GM12891 (cell line): ENCODE results near the gene CAPZA1.

ENCODE experiments used
- PAX5 ChIP-seq: IDR thresholded peaks from 2 replicates; pipeline ENCODE4 v1.6.1; 2011; ENCODE audit warnings: low read length, moderate library complexity, mild to moderate bottlenecking; ENCODE audit not compliant: insufficient read depth, severe bottlenecking
- POLR2A ChIP-seq: IDR thresholded peaks from 2 replicates; pipeline ENCODE4 v1.6.1; 2011; ENCODE audit warnings: low read depth, low read length, control low read depth
- POLR2AphosphoS5 ChIP-seq: IDR thresholded peaks from 2 replicates; pipeline ENCODE4 v1.6.1; 2011; ENCODE audit warnings: low read depth, low read length, control low read depth
- POU2F2 ChIP-seq: IDR thresholded peaks from 2 replicates; pipeline ENCODE4 v1.6.1; 2011; ENCODE audit warnings: low read depth, mild to moderate bottlenecking, control low read depth, low read length, moderate library complexity
- SPI1 ChIP-seq: IDR thresholded peaks from 2 replicates; pipeline ENCODE4 v1.6.1; 2011; ENCODE audit warnings: low read depth, low read length, control low read depth
- TAF1 ChIP-seq: IDR thresholded peaks from 2 replicates; pipeline ENCODE4 v1.6.1; 2011; ENCODE audit warnings: low read depth, low read length, control low read depth

GRCh38 chr1:112675728-112676381 is 56.2 kb downstream of the CAPZA1 start:
- TF ChIP-seq POLR2A (no peak), TAF1 (no peak), POLR2AphosphoS5 (no peak), SPI1 (no peak), POU2F2 (no peak), PAX5 (no peak)
